Nephron progenitor cell (in vitro differentiated cells): Measurements from ENCODE around the gene COL4A1.

Experiments used
- DNase-seq: peaks from one replicate; pipeline ENCODE4 v3.0.0; 2021
- H3K27ac Mint-ChIP-seq: 2 replicates; pipeline ENCODE4 v1.8.0; 2021; ENCODE audit warnings: mild to moderate bottlenecking, moderate library complexity, mixed read lengths
- H3K27me3 Mint-ChIP-seq: 2 replicates; pipeline ENCODE4 v1.8.0; 2021; ENCODE audit warnings: mild to moderate bottlenecking, low read depth, mixed read lengths; ENCODE audit not compliant: poor library complexity
- H3K36me3 Mint-ChIP-seq: 2 replicates; pipeline ENCODE4 v1.8.0; 2021; ENCODE audit warnings: low read depth, mixed read lengths
- H3K4me1 Mint-ChIP-seq: 2 replicates; pipeline ENCODE4 v1.8.0; 2021; ENCODE audit warnings: mixed read lengths
- H3K4me3 Mint-ChIP-seq: 2 replicates; pipeline ENCODE4 v1.8.0; 2021; ENCODE audit warnings: mild to moderate bottlenecking, moderate library complexity, mixed read lengths
- H3K9me3 Mint-ChIP-seq: 2 replicates; pipeline ENCODE4 v1.8.0; 2021; ENCODE audit warnings: mild to moderate bottlenecking, moderate library complexity, mixed read lengths
- TF ChIP-seq, protein P1 (sequence below): fragments of 200-600 bp; sonication (generic); IDR thresholded peaks from 2 replicates; pipeline ENCODE4 v1.5.0; 2021; ENCODE audit warnings: antibody characterized with exemption

COL4A1 gene

DNA sequence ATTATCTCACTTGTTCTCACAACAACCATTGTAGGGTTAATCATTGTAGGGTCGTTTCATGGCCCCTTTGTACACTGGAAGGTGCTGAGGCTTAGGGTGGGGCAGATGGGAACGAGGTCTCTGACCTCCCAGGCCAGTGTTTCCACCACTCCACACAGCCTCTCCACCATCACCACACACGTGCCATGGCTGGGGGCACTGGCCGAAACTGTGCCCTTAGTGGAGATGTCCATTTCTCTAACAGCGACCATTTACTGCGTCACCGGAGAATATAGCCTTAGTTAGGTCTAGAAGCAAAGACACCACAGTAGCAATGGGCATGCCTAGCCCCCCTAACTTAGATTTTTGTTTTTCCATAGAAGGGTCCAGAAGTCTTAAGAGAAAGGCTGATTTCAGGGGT lies 36.5 kb downstream of the COL4A1 start:
- no peak overlapping the region for H3K27ac Mint-ChIP-seq

DNA sequence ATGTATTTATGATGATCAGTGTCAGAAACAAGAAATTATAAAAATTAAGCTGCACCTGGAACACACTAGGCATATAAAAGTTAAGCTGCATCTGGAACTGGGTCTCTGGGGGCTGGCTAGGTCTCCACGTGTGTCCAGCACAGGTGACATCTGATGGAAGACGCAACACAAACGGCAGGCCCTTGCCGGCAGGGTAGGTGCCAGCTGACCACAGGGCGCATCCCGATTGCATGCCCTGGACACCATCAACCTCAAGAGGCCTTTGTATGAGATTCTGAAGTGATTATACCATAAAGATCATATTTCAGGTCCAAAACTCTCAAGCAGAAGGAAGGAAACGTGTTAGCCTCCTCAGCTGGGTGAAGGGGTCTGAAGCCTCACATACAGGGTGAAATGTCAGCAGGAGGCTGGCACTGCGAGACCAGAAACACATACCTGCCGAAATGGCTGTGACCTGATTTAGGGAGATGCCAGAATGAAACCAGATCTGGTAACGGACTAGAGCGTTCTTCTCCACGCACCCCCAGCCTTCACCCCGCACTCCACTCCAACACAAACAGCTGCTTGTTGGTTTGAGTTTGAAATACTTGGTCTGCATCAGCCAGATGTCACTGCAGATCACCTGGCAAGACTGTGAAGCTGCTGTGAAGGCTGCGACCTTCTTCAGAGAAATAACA lies 37.3 kb downstream of the COL4A1 start:
- H3K36me3 Mint-ChIP-seq: no peaks in the 10 kb centered on the region
- no peak overlapping the region for H3K27ac Mint-ChIP-seq
- H3K27me3 Mint-ChIP-seq: peaks cover 3% of the 10 kb centered on the region
- no peaks in the 10 kb centered on the region for H3K9me3 Mint-ChIP-seq
- DNase-seq: no peak
- TF ChIP-seq, protein P1, sequence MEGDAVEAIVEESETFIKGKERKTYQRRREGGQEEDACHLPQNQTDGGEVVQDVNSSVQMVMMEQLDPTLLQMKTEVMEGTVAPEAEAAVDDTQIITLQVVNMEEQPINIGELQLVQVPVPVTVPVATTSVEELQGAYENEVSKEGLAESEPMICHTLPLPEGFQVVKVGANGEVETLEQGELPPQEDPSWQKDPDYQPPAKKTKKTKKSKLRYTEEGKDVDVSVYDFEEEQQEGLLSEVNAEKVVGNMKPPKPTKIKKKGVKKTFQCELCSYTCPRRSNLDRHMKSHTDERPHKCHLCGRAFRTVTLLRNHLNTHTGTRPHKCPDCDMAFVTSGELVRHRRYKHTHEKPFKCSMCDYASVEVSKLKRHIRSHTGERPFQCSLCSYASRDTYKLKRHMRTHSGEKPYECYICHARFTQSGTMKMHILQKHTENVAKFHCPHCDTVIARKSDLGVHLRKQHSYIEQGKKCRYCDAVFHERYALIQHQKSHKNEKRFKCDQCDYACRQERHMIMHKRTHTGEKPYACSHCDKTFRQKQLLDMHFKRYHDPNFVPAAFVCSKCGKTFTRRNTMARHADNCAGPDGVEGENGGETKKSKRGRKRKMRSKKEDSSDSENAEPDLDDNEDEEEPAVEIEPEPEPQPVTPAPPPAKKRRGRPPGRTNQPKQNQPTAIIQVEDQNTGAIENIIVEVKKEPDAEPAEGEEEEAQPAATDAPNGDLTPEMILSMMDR: no peak
- H3K4me1 Mint-ChIP-seq: peaks cover 39% of the 10 kb centered on the region
- H3K4me3 Mint-ChIP-seq: no peak overlapping the region

More for the DNA sequence above, 36.5 kb downstream of the COL4A1 start:
- no peaks in the 10 kb centered on the region for H3K9me3 Mint-ChIP-seq
- no peak overlapping the region for H3K4me3 Mint-ChIP-seq
- peaks cover 34% of the 10 kb centered on the region for H3K4me1 Mint-ChIP-seq
- TF ChIP-seq, protein P1: no peak
- DNase-seq: no peak
- peaks cover 1% of the 10 kb centered on the region for H3K36me3 Mint-ChIP-seq
- peaks cover 3% of the 10 kb centered on the region for H3K27me3 Mint-ChIP-seq

DNA sequence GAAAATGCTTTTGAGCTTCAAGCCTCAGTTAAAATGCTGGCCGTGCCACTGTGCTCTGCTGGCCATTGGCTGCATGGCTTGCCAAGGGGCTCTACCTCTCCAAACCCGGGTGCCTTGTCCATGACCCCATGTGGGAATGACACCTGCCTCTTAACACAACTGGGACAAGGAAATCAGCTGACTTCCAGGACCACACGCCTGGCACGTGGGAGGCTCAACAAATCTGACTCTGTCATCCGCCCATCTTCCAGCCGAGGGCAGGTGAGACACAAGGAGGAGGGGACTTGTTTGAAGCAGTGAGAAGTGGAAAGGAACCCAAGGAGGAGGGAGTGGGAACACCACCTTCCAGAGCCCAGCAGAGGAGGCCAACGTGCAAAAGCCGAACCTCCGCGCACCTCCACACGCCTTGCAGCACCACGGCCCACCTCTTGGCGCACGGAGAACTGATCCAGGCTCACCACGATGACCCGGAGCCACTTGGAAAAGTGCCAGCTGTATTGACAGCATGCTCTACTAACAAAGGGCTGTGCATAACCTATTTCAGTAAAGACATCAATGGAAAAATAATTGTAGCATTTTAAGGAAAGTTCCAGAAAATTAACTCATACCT lies 38.3 kb downstream of the COL4A1 start:
- Mint-ChIP-seq H3K4me1 (peaks cover 38% of the 10 kb centered on the region), H3K9me3 (no peaks in the 10 kb centered on the region), H3K27ac (no peak overlapping the region), H3K4me3 (no peak overlapping the region), H3K27me3 (peaks cover 3% of the 10 kb centered on the region), H3K36me3 (no peaks in the 10 kb centered on the region)
- DNase-seq: no peak
- TF ChIP-seq, protein P1: no peak

DNA sequence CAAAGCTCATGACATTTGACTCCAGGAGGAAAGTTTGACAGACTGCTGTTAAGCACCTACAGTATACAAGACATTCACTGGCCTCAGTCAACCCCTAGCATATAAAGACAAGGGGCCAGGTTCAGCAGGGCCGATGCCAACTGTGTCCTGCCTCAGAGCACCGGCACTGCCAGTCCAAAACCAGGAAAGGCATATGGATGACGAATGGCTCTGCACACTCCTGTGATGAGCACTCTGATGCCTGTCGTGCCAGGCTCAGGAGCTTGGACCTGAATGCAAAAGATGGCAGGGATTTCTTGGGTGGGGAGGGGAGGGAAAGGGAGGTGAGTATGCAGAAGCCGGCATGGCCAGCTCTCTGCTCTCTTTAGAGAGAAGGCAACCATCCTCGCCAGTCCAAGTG lies 38.9 kb downstream of the COL4A1 start:
- no peak overlapping the region for H3K27ac Mint-ChIP-seq
- H3K36me3 Mint-ChIP-seq: no peaks in the 10 kb centered on the region
- DNase-seq: no peak
- TF ChIP-seq, protein P1: no peak
- H3K27me3 Mint-ChIP-seq: peaks cover 3% of the 10 kb centered on the region
- H3K9me3 Mint-ChIP-seq: no peaks in the 10 kb centered on the region
- peaks cover 34% of the 10 kb centered on the region for H3K4me1 Mint-ChIP-seq
- no peak overlapping the region for H3K4me3 Mint-ChIP-seq

DNA sequence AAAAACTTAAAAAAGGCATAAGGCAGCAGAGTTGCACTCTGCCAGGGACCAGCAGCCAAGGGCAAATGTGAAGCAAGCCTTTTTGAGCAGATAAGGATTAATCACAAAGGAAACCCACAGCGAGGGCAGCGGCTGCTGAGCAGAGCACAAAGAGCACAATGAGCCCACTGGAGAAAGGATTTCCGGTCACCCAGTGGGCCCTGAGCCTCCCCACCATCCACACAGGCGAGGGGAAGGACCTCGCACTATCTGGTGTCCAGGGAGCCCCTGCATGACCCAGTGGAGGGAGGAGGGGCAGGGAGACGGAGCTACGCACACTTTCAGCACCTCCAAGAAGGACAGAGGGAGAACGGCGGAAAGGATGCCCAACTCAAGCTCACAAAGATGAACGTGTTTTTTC lies 40.0 kb downstream of the COL4A1 start:
- Mint-ChIP-seq H3K4me3 (no peak overlapping the region), H3K27me3 (peaks cover 3% of the 10 kb centered on the region), H3K36me3 (no peaks in the 10 kb centered on the region), H3K9me3 (no peaks in the 10 kb centered on the region), H3K27ac (no peak overlapping the region), H3K4me1 (peaks cover 44% of the 10 kb centered on the region)
- DNase-seq: peak; percentile 20
- TF ChIP-seq, protein P1: no peak

DNA sequence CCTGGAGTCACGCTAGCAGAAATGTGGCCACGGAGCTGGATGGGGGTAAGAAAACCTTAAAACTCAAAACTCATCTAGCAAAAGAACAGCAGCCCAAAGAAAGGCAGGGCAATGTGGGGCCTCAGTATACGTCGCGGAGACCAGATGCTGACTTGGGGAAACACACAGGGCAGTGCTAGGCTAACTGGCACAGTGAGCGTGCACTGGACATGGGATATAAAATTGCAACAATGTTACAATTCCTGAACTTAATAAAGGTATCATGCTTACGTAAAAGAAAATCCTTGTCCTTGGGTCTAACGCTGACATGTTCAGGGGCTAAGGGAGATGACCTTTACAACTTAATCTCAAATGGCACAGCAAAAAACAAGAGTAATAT lies 40.5 kb downstream of the COL4A1 start:
- Mint-ChIP-seq H3K27ac (peak overlapping the region; percentile 81), H3K36me3 (no peaks in the 10 kb centered on the region), H3K4me1 (peaks cover 50% of the 10 kb centered on the region), H3K9me3 (no peaks in the 10 kb centered on the region), H3K27me3 (peaks cover 3% of the 10 kb centered on the region), H3K4me3 (no peak overlapping the region)
- DNase-seq: no peak
- TF ChIP-seq, protein P1: no peak
